ENCODE data around the gene PLEKHM3. TPM values are rescaled to one million over a fixed set of nuclear protein-coding genes. Genes with fewer than 3 reads are reported as not detected.
A peak's percentile ranks its signal among the peaks of the same experiment; 100 is the strongest.

PLEKHM3 gene
- polyA plus RNA-seq, 4 donors, result 13.7 to 16.0 (median 14.3) TPM

DNA sequence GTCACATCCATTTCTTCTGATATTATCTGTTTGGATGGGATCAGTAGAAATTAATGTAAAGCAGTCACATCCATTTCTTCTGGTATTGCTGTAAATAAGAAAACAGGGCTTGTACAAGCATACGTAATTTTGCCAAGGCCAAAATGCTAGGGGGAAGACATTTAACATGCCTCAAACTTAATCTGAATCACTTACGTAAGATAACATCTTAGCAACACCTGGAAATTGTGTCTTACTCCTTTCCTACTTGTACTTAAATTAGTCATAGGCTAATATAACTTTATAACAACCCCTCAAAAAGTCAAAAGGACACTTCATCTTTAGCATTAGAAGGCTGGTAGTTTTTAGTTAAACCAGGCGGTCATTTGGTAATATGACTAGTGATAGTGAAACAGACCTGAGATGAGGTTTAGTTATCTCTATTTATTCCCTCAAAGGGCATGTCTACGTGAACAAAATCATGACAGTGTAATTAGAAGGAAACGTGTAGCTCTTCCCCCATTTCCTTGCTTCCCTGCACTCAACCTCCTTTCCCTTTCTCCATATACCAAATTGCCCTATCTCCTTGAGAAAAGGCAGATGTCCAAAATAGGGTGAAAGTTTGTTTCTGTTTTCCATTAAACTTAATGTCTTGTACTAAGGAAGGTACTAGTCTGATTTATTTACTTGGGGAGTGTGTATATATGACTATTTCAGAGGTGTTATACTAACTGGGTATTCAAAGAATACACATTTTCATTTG, 156.3 kb downstream of the PLEKHM3 start:
- DNase-seq (ENCODE audit: low read depth in 4 of 4, low spot score in 3 of 4), result no peak

- DNase-seq (ENCODE audit: low read depth in 4 of 4, low spot score in 3 of 4), result no peak
Observed at GRCh38 chr2:207867905-207868304, 157.4 kb downstream of the PLEKHM3 start.

GRCh38 chr2:207867056-207867455, 158.3 kb downstream of the PLEKHM3 start:
- no peak for DNase-seq (ENCODE audit: low read depth in 4 of 4, low spot score in 3 of 4)

DNA sequence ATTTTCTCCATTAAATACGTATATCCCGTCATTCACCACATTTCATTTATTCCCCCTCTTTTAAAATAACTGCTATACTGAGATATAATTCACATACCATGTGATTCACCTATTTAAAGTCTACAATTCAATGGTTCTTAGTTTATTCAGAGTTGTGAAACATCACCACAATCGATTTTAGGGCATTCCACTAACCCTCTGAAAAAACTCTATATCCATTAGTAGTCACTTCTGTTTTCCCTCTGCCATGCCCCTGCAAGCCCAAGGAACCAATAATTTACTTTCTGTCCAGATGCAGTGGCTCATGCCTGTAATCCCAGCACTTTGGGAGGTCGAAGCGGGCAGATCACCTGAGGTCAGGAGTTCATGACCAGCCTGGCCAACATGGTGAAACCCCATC, 160.1 kb downstream of the PLEKHM3 start:
- no peak for DNase-seq (ENCODE audit: low read depth in 4 of 4, low spot score in 3 of 4)

- no peak for DNase-seq (ENCODE audit: low read depth in 4 of 4, low spot score in 3 of 4)
Observed at GRCh38 chr2:207863345-207863744, 162.0 kb downstream of the PLEKHM3 start.

DNA sequence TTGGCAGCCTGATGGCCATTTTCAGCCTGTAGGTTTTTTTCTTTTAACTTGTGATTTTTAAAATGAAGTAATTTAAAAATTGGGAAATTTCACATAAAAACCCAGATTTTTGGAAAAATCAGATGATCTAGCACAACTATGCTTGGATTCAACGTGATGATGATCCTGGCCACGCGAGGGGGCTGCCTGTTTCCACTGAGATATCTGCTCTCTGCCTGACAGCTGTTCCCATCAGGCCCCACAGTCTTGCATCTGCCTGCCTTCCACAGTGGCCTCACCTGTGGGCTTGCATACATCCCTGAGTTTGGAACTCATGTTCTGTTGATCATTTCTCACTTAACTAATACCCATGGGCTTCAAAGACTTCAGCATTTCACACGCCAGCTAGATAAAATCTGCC, 163.5 kb downstream of the PLEKHM3 start:
- DNase-seq (ENCODE audit: low read depth in 4 of 4, low spot score in 3 of 4), result no peak

GRCh38 chr2:207860685-207861084, 164.6 kb downstream of the PLEKHM3 start:
- no peak for DNase-seq (ENCODE audit: low read depth in 4 of 4, low spot score in 3 of 4)

DNA sequence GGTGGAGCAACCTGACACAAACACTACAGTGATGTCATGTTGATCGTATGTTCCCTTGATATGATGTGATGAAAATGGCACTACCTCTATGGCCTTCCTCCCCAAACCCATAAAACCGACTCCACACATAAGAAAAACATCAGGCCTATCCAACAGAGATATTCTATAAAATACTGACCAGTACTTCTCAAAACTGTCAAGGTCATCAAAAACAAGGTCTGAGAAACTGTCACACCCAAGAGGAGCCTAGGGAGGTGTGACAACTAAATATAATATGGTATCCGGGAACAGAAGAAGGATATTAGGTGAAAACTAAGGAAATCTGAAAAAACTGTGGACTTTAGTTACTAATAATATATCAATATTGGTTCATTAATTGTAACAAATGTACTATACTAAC, 169.7 kb downstream of the PLEKHM3 start:
- DNase-seq (ENCODE audit: low read depth in 4 of 4, low spot score in 3 of 4), result no peak

- no peak for DNase-seq (ENCODE audit: low read depth in 4 of 4, low spot score in 3 of 4)
Observed at GRCh38 chr2:207854484-207855440, 170.6 kb downstream of the PLEKHM3 start.

DNA sequence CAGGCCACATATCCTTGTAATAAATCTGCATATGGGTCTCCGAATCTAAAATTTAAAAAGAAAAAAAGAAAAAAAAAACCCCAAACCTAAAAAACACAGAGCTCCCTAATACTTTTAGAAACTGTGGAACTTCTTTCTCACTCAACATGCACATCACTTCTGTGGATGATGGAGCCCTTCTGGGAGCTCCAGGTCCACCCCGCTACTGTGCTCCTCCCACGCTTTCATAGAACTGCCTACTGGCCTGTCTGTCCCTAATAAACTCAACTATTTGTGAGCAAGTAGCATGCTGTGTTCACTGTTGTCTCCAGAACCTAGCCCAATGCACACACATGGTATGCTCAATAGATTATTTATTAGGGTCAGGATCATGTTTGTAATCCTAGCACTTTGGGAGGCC, 172.5 kb downstream of the PLEKHM3 start:
- no peak for DNase-seq (ENCODE audit: low read depth in 4 of 4, low spot score in 3 of 4)

DNA sequence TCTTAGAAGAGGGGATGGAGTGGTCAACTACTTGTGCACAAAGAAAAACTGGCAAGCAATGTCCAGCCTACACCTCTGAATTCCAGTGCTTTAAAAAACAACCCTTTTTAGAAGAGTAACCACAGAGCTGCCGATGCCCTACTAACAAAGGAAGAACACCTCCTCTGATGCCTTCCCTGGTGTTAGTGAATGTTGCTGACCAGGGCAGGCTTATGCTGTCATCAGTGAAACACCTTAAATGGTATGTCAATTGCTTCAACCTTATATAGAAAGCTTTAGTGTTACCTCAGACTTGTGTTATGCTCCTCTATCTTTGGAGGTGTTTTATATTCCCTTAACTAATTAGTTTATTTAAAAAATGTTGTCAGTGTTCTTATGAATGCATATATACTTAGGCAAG, 175.9 kb downstream of the PLEKHM3 start:
- no peak for DNase-seq (ENCODE audit: low read depth in 4 of 4, low spot score in 3 of 4)

DNA sequence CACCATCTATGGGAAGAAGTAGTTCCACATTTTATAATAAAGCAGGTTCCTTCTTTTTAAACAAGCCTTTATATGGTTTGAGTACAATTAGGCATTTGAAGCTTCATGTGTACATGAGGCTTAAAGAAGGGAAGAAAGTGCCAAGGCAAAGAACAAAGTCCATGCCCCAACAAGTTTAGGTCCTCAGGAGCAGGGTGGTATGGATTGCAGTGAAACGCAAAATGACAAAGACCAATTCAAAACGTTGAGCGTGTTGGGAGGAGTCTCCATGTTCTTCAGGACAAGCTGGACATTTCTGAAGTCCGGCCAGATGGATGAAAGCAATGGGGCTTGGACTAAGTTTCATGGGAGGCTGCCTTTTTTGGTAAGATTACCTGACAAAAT, 176.8 kb downstream of the PLEKHM3 start:
- no peak for DNase-seq (ENCODE audit: low read depth in 4 of 4, low spot score in 3 of 4)

DNA sequence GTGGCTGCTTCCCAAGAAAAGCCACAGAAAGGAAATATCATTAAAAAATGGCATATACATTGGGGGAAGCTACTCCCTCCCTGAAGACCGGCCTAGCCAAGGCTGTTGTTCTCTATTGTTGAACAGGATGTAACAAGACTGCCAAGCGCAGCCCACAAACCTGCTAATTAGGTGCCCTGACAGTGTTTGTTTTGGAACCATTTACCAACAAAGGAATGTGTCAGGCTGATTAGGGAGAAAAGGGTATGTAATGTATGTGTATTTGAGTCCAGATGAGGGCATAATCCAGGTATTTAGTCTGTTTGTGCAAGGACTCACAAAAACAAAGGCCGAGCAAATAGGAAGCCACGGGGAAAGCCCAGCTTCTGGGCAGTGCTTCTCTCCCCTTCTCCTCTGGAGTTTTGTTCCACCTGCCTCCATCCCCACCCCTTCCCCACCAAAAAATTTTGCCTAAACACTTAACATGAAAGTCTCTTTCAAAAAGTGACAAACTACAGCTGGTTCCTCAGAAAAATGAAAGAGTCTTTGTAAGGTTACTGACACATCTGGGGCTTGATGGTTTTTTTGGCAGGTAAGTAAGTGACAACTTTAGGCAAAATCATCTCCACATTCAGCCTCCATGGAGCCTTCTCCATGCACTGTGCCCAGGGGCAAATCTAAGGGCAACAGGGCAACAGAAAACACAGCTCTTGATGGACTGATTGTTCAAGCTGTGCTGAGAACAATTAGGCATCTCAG, 177.4 kb downstream of the PLEKHM3 start:
- DNase-seq (ENCODE audit: low read depth in 4 of 4, low spot score in 3 of 4), result peak in 2 of 4 donors; percentile 19 to 48

GRCh38 chr2:207847098-207847806, 178.1 kb downstream of the PLEKHM3 start:
- DNase-seq (ENCODE audit: low read depth in 4 of 4, low spot score in 3 of 4), result no peak

DNA sequence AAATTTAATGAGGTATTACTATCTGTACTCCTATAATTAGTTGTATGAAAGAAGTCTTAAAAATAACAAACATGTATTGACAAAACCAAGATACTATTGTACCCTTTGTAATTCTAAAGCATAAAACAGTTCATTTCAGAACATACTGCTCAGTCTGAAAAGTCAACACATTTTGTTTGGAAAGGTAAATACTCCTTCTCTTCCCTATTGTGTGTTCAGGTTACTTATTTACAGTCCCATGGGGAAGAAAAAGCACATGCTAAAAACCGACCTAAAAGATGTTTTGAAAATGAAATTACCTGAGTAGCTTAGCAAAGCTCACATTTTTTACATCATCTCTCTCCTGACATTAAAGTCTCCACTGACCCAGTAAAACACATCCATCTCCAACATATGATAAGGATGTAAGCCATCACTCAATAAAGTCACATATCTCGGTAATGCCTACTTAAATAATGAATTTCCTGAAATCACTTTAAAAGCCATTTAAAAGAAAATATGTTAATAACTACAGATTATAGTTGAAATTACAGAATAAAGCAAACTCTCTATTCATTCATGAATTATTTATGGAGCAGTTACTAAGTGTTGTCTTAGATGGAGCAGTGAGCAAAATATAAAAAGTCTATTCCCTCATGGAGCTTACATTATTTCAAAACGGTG, 180.0 kb downstream of the PLEKHM3 start:
- DNase-seq (ENCODE audit: low read depth in 4 of 4, low spot score in 3 of 4), result no peak

- no peak for DNase-seq (ENCODE audit: low read depth in 4 of 4, low spot score in 3 of 4)
Observed at GRCh38 chr2:207844648-207845047, 180.7 kb downstream of the PLEKHM3 start.

DNA sequence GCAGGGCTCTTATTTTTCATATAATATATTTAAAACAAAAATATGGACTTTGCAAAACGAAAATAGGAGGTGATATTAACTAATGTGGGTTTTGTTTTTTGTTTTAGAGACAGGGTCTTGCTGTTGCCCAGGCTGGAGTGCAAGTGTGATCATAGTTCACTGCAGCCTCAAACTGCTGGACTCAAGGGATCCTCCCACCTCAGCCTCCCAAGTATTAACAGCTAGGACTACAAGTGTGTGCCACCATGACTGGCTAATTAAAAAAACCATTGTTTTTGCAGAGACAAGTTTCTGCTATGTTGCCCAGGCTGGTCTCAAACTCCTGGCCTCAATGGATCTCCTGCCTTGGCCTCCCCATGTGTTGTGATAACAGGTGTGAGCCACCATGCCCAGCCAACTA, 185.2 kb downstream of the PLEKHM3 start:
- DNase-seq (ENCODE audit: low read depth in 4 of 4, low spot score in 3 of 4), result no peak

DNA sequence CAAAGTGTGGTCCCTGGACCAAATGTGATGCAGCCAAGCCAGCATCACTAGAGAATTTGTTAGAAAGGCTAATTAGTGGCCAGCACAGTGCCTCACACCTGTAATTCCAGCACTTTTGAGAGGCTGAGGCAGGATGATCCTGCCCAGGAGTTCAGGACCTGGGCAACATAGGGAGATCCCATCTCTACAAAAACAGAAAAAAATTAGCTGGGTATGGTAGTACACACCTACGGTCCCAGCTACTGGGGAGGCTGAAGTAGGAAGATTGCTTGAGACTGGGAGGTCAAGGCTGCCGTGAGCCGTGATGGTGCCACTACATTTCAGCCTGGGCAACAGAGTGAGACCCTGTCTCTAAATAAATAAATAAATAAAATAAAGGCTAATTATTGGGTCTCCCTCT, 185.8 kb downstream of the PLEKHM3 start:
- DNase-seq (ENCODE audit: low read depth in 4 of 4, low spot score in 3 of 4), result no peak

GRCh38 chr2:207839028-207839427, 186.3 kb downstream of the PLEKHM3 start:
- DNase-seq (ENCODE audit: low read depth in 4 of 4, low spot score in 3 of 4), result no peak

DNA sequence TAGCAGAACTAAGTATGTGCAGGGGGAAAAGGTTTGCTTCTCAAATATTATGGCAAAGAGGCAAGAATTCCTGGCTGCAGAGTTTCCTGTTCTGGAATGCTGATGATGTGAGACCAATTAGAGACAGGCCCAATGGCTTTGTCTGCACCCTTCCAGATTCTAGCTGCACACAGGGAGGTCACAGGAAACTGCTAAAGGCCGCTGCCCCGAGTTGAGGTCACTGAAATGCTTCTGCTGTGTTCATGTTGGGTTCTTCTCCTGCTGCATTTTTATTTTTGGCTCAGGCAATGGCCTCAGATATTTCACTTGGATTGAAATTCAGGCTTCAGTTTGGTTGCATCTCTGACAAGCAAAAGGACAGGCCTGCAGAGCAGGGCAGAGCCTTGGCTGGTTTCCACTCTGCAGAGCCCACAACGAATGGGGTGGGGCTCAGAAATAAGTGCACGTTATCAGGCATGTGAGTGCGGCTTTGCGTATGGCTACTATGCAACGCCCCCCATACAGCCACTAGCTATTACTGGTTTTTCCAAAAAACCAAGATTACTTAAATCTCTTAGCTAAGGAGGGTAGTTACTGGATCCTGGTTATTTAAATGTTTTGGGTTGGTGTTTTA, 188.7 kb downstream of the PLEKHM3 start:
- no peak for DNase-seq (ENCODE audit: low read depth in 4 of 4, low spot score in 3 of 4)

All from left renal pelvis (tissue), 4 donors.